Memory B cell (primary cell): ENCODE results near the gene ARID4B.

ENCODE experiments used
- ATAC-seq: fragments of 150-1000 bp; cut with Tn5 transposase; 2 replicates; pipeline ENCODE4 v1.10.0; 2021; ENCODE audit warnings: low read depth, mild to moderate bottlenecking, moderate library complexity
- DNase-seq, 2 donors: peaks; one replicate each; pipeline ENCODE4 v3.0.0; 2022; ENCODE audit warnings: low spot score in 2 of 2
- H3K27ac Mint-ChIP-seq: one replicate; pipeline ENCODE4 v1.8.0; 2022; ENCODE audit warnings: mild to moderate bottlenecking, moderate library complexity, mixed read lengths
- H3K27me3 Mint-ChIP-seq: one replicate; pipeline ENCODE4 v1.8.0; 2022; ENCODE audit warnings: mixed read lengths
- H3K36me3 Mint-ChIP-seq: one replicate; pipeline ENCODE4 v1.8.0; 2022; ENCODE audit warnings: mild to moderate bottlenecking, mixed read lengths
- H3K4me1 Mint-ChIP-seq: one replicate; pipeline ENCODE4 v1.8.0; 2022; ENCODE audit warnings: mixed read lengths
- H3K4me3 Mint-ChIP-seq: one replicate; pipeline ENCODE4 v1.8.0; 2022; ENCODE audit warnings: mild to moderate bottlenecking, moderate library complexity, mixed read lengths
- H3K9me3 Mint-ChIP-seq: one replicate; pipeline ENCODE4 v1.8.0; 2022; ENCODE audit warnings: mixed read lengths

ARID4B gene

DNA sequence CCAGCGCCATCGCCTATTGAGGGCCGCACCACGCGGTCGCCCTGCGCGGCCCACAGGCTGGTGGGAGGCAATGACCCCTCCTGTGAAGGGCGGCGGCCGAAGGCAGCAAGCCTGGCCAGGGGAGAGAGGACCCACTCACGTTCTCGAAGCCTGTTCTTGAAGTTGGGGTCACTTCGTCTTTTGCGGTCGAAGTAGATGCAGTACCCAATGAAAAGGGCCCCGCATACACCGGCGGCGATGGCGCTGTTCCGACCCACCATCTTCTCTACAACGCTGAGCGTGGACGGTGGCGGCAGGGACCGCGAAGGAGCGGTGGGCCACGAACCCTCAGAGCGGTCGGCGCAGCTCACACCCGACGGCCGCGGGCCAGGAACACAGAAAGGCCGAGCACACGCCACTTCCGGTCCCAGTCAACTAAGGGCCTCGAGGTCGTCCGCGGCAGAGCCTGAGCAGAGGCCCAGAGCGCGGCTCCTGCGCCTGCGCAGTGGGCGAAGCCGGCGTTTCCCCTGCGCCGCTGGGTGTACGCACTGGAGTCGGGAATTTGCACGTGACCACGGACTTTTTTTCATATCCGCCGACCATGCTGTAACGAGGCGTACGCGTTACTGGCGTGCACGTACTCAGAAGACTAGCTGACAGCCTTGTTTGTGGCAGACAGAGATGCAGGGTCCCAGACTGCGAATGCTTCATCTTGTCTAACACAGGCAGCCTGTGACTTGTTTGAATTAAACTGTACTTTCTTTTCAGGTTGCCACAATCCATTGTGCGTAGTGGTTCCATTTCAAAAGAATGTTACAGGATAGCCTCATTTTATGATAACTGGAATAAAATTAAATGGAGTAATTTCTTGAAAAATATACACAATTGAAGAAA is 199.3 kb downstream of the ARID4B start, which contains the start of gene TOMM20:
TSS of gene TOMM20 (minus strand) at position 382 of the 873 bp plus-strand sequence. CDS start at position 260, 122 bp downstream.
- H3K27me3 Mint-ChIP-seq, result no peaks in the 10 kb centered on the region
- H3K4me1 Mint-ChIP-seq, result peaks cover 26% of the 10 kb centered on the region
- H3K27ac Mint-ChIP-seq, result peak within 1 kb of the TSS; percentile 96
- no peaks in the 10 kb centered on the region for H3K9me3 Mint-ChIP-seq
- H3K4me3 Mint-ChIP-seq, result peak within 1 kb of the TSS; percentile 97
- ATAC-seq, result peak; percentile 94
- peak; percentile 91 to 93 for DNase-seq
- peaks cover 13% of the 10 kb centered on the region for H3K36me3 Mint-ChIP-seq

DNA sequence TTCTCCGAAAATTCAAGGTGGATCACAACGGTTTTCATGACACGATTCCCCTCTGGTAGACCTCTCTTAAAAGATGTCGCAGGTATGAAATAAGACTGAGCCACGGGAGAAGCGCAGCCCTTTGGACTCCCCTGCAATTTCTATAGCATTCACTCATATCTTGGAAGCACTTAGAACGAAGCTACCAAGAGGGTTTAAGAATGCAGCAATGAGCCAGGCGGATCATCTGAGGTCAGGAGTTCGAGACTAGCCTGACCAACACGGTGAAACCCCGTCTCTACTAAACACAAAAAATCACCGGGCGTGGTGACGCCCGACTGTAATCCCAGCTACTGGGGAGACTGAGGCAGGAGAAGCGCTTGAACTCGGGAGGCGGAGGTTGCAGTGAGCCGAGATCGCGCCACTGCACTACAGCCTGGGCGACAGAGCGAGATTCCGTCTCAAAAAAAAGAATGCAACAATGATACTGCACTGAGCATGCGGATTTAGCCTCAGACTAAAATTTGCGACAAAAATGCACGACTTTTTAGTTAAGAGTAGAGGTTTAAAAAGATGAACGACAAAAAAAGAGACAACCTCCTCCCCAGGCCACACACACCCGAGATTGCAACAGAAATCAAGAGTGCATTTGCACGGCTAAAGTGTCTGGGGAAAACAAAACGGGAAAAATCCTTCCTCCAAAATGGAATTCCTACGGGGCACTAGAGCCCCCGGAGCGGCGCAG is 200.1 kb downstream of the ARID4B start:
- Mint-ChIP-seq H3K36me3 (peaks cover 12% of the 10 kb centered on the region), H3K4me3 (peak overlapping the region; percentile 97), H3K27me3 (no peaks in the 10 kb centered on the region), H3K27ac (peak overlapping the region; percentile 96), H3K9me3 (no peaks in the 10 kb centered on the region), H3K4me1 (peaks cover 30% of the 10 kb centered on the region)
- ATAC-seq (peak; percentile 4), DNase-seq (peak in 1 of 2 donors; percentile 9)

DNA sequence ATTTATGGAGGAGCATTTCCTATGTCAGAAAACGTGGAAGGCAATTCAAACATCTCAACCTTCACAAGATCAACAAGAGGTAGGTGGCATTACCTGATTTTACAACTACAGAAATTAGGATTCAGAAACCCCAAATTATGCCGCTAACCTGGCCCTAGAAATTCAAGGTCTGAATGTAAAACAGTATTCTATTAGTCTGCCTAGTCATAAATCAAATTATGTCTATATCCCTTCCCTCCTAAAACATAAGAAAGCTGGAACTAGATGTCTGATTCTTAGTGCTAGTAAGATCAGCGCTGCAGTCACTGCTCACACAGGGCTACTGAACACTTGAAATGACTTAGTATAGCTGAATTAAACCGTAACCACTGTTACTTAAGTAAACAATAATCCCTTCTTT is 200.8 kb downstream of the ARID4B start:
- ATAC-seq, result no peak
- H3K4me3 Mint-ChIP-seq, result peak overlapping the region; percentile 97
- peak overlapping the region; percentile 96 for H3K27ac Mint-ChIP-seq
- no peak for DNase-seq
- H3K9me3 Mint-ChIP-seq, result no peaks in the 10 kb centered on the region
- H3K27me3 Mint-ChIP-seq, result no peaks in the 10 kb centered on the region
- peaks cover 13% of the 10 kb centered on the region for H3K36me3 Mint-ChIP-seq
- H3K4me1 Mint-ChIP-seq, result peaks cover 33% of the 10 kb centered on the region

DNA sequence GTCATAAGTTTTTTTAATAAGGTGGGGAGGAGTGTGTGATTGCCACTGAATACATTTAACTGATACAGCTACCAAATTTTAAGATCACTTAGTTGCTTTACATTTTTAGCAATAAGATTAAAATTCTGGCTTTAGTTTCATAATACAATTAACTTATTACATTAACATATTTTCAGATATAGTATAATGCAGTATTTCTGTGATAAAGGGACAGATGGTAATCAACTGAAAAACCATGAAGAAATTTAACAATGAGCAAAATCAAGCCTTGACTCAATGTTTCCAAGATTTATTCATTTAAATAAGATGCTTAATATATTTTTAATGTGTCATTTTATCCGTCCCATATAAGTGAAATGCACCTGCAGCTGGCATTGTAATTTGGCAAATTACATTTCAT is 203.3 kb downstream of the ARID4B start:
- H3K4me1 Mint-ChIP-seq, result peaks cover 33% of the 10 kb centered on the region

DNA sequence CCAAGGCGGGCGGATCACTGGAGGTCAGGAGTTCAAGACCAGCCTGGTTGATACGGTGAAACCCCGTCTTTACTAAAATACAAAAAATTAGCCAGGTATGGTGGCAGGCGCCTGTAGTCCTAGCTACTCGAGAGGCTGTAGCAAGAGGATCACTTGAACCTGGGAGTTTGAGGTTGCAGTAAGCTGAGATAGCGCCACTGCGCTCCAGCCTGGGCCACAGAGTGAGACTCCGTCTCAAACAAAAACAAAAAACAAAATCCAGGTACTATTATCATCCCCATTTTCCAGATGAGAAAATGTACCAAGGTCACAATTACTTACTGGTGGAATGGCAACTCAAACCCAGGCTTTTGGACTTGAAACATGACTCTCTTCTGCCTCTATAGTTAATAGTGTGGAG is 203.9 kb downstream of the ARID4B start:
- no peaks in the 10 kb centered on the region for H3K27me3 Mint-ChIP-seq
- no peak for ATAC-seq
- peaks cover 14% of the 10 kb centered on the region for H3K36me3 Mint-ChIP-seq
- peaks cover 33% of the 10 kb centered on the region for H3K4me1 Mint-ChIP-seq
- no peak overlapping the region for H3K27ac Mint-ChIP-seq
- H3K9me3 Mint-ChIP-seq, result no peaks in the 10 kb centered on the region
- no peak for DNase-seq
- H3K4me3 Mint-ChIP-seq, result no peak overlapping the region

More for the DNA sequence above, 203.3 kb downstream of the ARID4B start:
- H3K4me3 Mint-ChIP-seq, result no peak overlapping the region
- no peaks in the 10 kb centered on the region for H3K9me3 Mint-ChIP-seq
- peaks cover 14% of the 10 kb centered on the region for H3K36me3 Mint-ChIP-seq
- H3K27ac Mint-ChIP-seq, result no peak overlapping the region
- DNase-seq (no peak), ATAC-seq (no peak)
- no peaks in the 10 kb centered on the region for H3K27me3 Mint-ChIP-seq

DNA sequence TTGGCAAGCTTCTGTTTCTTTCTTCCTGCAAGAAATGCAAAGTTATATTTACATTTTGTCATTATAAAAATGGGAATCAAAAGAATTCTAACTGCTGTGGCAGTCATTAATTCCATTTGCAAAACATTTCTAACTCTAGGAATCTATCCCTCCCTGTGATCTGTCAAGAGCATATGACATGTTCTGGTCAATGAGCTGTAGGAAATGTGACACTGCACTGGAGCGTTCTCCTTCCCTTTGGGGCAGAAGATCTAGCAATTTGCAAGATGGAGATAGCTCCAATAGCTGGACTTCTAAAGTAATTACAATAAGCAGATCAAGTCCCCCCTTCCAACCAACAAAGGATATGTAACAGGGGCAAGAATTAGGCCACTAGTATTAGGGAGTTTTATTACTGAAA is 205.6 kb downstream of the ARID4B start:
- peak overlapping the region; percentile 53 for H3K27ac Mint-ChIP-seq
- no peaks in the 10 kb centered on the region for H3K27me3 Mint-ChIP-seq
- H3K4me3 Mint-ChIP-seq, result no peak overlapping the region
- peaks cover 25% of the 10 kb centered on the region for H3K4me1 Mint-ChIP-seq
- DNase-seq, result no peak
- H3K36me3 Mint-ChIP-seq, result peaks cover 20% of the 10 kb centered on the region
- H3K9me3 Mint-ChIP-seq, result no peaks in the 10 kb centered on the region
- no peak for ATAC-seq
